Islet precursor cell (in vitro differentiated cells): ENCODE measurements around the gene PTPN4.
A peak's percentile ranks its signal among the peaks of the same experiment; 100 is the strongest.

Source experiments
- DNase-seq: peaks from one replicate; pipeline ENCODE4 v3.0.0-alpha.2; 2018

The PTPN4 gene

DNA sequence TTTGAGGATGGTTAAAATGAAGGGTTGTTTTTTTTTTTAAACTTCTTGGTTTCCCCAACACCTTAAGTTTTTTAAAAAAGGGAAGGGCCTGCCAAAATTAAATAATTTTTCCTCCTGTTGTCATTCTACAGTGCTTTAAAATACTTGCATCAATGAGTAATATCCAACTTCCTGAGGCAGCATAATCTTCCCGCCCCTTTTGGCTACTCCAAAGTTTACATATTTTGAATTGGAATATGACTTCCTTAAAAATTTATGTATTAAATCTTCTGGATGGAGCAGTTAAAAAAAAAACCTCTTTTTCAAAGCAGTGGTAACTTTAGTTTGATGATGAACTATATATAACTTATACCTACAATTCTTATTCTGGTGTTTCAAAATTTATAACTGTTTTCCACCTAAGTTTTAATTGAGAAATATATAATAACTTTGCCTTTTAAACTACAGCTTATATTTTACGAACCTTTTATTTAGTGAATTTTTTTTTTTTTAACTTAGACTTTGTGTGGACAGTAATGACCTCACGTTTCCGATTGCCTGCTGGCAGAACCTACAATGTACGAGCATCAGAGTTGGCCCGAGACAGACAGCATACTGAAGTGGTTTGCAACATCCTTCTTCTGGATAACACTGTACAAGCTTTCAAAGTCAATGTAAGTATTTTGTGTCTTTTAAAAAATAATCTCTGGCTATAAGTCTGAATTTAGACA, 49.8 kb downstream of the PTPN4 start:
- DNase-seq: no peak

DNA sequence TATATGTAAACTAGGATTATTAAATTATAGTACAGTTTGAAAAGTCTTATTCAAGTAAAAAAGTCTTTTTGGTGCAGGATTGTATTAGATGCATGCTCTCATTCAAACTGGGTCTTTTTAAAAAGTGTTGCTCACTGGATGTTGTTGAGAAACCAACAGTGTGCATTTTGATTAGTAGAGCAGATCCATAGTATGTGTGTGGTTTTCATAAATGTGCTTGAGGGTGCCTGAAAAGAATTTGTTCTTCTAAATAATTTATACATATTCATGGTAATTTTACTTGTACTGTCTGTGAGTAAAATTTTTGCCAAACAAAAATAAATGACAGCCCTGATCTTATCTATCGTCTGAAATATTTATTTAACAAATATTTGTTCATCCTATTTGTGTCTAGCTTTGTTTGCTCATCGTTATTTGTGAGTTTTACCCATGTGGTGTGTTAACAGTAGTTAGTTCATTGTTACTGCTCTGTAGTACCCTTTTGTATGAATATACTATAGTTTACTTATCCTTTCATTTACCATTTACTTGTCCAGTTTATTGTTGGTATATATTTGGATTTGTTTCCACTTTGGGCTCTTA, 50.4 kb downstream of the PTPN4 start:
- DNase-seq: no peak

DNA sequence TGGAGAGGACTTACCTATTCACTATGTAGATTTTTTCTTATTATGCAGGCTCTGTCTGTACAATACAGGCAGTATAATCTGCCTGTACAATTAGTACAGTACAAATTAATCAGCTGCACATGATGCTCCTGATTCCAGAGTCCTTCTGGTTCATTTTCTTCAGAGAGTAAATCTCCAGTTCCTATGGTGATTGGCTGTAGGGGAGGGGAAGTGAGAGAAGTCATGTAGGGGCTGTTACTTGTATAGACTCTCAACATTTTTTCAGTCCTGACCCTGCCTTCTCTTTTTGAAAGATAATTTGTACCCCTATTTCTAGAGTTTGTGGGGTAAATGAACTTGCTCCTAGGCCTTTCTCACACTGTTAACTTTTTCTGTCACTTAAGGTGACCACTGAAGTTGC, 54.5 kb downstream of the PTPN4 start:
- no peak for DNase-seq

DNA sequence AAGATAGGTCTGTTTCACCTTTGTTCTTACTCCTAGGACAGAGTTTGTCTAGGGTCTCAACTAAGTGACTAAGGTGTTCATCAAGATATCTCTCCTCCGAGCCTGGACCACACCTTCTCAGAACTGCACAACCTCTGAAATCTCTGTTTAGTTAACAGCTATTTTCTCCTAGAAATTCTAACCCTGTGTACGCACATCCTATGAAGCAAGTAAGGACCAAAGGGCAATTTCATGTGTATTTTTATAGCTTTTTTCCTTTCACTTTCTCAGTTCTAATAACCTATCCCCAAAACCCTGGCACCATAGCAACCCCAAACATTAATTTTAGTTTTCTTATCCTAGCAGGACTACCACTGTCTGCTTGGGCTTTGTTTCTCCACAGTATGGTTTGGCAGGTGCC, 59.1 kb downstream of the PTPN4 start:
- DNase-seq: no peak

DNA sequence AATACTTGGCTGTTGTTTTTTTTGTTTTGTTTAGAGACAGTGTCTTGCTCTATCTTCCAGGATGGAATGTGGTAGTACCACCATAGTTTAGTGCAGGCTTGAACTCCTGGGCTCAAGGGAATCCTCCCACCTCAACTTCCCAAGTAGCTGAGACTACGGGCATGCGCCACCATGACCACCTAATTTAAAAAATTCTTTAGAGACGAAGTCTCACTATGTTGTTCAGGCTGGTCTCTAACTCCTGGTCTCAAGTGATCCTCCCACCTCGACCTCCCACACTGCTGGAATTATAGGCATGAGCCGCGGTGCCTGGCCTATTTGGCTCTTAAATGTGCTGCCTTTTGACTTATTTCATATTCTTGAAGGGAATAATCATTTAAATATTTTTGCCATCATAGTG, 60.1 kb downstream of the PTPN4 start:
- DNase-seq: no peak

DNA sequence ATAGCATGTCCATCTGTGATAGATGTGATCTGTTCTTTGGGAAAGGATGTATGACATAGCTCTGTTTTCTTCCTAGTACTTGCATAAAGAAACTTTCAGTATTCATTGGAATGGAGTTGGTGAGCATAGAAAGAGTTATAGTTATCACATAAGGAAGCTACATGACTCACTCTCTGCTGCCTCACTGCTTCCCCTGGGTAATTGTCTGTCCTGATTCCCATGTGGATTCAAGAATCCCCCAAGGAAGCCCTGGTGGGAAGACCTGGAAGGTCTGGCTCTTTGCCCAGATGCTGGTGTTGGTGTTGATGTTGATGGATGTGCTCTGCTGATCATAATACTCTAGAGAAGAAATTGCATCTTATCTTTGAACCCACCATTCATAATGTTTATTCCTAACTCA, 60.6 kb downstream of the PTPN4 start:
- DNase-seq: no peak

DNA sequence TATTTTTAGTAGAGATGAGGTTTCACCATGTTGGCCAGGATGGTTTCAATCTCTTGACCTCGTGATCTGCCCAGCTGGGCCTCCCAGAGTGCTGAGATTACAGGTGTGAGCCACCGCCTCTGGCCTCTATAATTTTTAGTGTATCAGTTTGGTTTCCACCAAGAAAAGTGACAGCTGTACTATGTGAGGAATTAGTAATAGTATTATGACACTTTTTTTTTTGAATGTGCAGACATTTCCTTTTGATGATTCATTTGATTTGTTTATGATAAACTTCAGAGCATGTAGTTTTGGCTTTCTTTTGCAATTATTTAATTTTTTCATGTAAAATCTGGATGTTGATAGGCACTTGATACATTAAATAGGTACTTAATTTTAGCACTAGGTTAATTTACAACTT, 61.5 kb downstream of the PTPN4 start:
- DNase-seq: no peak

DNA sequence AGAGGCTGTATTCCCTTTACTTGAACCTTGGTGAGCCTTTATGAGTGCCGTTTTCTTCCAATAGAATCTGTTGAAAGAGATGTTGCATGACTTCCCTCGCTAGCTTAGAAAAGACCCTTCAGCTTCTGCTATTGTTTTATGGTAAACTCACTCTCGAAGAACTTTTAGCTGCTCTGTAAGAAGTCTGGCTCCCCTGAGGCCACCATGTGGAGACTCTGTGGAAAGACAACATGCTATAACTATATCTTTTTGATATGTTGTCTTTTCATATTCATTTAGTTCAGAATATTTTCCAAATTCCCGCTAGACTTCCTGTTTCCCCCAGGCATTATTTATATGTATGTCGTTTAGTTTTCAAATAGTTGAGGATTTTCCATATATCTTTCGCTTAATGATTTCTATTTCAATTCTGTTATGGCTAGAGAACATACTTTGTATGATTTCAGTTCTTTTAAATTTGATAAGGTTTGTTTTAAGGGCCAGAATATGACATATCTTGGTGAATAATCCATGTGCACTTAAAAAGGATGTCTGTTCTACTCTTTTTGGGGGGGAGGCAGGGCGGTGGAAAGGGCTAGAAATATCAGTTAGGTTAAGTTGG, 64.1 kb downstream of the PTPN4 start:
- DNase-seq: no peak

DNA sequence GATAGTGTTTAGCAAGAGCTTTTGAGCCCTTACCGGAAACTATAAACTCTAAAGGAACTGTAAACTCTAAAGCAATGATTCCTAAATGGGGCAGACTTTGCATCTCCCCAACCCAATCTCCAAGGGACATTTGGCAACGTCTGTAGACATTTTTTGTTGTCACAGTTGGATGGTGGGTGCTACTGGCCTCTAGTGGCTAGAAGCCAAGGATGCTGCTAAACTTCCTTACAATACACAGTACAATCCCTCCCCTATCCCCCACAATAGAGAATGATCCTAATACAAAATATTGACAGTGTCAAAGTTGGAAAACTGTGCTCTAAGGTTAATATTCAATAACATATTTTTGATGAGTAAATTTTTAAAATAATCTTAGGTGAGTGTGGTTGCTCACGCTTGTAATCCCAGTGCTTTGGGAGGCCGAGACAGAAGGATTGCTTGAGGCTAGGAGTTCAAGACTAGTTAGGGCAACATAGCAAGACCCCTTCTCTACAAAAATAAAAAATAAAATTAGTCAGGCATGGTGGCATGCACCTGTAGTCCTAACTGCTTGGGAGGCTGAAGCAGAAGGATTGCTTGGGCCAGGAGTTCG, 66.7 kb downstream of the PTPN4 start:
- peak; percentile 64 for DNase-seq

DNA sequence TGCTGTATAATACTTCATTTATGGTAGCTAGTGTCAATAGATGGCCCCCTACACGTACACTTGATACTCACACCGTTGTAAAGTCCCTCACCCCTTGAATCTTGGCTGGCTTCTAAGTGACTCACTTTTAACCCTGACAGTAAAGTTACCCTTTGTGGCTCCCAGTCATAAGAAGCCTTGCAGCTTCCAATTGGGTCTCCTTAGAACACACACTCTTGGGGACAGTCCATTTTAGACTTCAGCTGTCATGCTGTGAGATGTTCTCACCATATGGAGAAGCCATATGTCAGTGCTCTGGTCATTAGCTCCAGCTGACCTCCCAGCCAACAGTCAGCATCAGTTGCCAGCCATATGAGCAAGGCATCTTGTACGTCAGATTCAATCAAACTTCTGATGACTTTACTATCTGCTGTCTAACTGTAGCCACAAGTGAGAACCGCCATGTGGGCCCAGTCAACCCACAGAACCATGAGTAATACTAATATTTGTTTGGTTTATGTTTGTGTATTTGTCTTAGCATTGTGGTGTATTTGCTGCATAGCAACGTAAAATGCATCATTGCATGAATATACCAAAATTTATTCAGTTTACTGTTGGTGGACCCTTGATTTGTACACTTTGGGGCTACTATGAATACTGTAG, 68.3 kb downstream of the PTPN4 start:
- DNase-seq: no peak

DNA sequence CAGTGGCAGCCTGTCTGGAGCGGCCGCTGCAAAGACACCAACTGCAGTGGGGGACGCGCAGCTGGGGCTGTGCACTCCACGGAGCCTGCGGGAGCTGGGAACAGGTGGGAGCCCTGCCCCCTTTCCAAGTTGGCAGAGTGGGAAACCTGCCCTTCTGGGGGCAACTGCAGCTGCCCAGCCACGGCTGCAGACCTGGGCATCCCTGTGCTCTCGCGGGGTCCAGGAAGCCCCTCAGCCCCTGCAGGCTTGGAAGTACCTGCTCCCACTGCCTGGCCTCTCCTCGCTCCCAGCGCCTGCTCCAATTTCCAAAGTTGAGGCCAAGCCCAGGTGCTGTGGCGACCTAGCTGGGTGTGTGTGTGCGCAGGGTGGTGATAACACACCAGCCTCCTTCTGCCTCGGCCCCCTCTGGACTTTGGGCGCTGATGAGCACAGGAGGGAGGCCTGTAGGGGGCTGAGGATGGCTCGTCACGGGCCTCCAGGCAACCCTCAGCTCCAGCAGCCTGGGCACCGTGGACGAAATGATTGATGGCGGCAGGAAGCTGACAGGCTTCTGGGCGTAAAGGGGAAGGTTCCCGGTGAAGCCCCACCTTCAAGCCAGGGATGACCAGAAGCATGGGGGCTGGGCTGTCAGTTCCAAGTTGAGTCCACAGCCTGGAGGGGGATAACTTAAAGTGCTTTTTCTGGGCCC, 76.9 kb downstream of the PTPN4 start:
- no peak for DNase-seq

DNA sequence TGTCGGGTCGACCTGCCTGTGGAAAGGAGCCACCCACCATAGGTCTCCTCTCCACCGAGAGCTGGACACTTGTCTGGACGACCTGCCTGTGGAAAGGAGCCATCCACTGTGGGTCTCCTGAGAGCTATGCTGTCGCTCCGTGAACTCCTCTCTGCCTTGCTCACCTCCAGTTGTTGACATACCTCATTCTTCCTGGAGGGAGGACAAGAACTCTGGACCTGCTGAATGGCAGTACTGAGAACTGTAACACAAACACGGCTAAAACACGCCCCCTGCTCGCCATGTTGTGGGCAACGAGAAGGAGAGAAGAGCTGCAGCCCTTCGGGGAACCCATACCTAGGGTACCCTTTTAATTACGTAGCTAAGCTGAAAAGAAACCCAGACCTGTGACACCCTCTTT, 77.6 kb downstream of the PTPN4 start:
- DNase-seq: no peak

DNA sequence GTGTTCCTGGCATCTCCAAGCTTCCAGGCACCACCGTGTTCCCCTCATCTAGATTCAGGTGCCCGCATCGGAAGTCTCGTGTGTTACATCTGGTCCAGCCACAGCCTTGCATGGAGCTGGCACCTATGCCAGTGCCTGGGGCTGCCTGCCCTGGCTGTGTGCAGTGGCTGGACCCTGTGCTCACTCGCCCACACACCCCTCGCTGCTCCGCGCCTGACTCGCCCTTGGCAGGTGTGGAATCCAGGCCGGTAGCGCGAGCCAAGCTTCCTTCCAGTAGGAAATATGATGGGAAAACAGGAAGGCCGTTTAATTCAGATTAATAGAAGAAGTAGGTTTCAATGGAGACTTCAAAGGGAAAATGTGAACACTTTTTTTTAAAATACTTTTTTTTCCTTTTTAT, 78.0 kb downstream of the PTPN4 start:
- DNase-seq: no peak

DNA sequence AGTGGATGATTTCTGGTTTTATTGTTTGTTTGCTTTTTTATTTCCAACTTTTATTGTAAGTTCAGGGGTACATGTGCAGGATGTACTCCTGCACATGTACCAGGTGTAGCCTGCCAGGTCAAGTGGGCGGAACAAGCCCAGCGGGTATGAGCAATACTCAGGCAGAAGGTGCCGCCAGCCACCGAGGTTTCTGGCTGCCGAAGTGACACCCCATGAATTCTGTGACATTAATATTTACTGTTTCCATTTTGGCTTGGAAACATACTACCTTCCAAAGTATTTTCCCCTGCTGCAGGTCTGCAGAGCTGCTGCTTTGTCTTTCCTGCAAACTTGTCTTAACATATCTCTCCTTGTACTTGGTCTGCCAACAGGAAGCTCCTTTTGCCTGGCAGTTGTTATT, 78.5 kb downstream of the PTPN4 start:
- DNase-seq: no peak

DNA sequence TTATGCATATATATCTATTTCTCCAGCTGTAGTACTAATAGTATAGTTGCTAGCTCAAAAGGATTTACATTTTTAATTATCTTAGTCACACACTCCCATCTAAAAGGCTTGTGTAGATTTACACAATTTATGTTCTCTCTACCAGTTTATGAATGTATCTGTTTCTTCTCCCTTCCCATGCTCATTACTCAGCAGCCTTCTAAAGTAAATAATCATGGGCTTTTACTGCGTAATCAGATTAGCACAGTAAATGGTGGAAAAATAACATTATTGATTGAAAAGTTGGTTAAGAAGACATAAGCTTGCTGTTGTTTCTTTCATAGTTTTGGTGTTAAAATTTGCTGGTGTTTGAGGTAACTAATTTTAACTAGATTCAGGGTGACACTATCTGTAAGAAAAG, 81.8 kb downstream of the PTPN4 start:
- no peak for DNase-seq

DNA sequence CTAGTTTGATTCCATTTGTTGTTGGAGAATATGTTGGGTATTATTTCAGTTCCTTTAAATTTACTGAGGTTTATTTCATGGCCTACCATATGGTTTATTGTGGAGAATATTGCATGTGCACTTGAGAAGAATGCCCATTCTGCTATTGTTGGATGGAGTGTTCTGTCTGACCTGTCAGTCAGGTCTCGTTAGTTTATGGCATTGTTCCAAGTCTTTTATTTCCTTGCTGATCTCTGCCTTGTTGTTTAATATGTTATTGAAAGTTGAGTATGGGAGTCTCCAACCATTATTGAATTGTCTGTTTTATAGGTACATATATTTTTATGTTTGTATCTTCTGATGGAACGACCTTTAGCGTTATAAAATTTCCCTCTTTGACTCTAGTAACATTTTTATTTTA, 86.3 kb downstream of the PTPN4 start:
- no peak for DNase-seq

DNA sequence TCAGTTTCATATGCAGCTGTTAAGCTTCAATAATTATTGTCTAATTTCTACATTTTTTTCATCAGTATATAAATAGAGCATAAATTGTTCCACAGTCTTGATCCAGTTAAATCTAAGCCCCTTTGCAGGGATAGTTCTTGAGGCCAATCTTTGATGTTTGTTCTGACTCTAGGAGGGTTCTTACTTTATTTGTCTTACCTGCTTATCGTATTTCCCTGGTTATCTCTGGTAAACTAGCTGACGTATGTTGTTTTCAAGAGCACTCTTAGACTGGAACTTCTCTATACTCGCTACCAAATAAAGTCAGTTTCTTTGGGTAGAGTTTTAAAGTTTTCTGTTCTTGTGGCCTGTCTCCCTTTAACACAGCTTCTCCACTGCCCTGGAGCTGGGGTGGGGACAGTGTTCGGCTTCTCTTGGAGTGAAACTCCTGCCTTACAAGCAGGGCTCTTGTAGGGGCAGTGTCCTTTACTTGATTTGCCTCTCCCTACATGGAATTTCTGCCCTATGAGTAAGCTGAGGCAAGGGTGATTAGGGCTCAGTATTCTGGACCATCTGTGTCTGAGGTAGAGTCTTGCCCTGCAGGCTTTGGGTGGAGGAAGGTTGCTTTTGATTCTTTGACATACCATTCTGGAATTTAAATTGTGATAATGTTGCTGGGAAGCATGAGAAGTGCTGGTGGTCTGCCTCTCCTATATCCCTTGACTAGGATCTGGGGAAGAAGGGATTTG, 90.3 kb downstream of the PTPN4 start:
- DNase-seq: peak; percentile 80

DNA sequence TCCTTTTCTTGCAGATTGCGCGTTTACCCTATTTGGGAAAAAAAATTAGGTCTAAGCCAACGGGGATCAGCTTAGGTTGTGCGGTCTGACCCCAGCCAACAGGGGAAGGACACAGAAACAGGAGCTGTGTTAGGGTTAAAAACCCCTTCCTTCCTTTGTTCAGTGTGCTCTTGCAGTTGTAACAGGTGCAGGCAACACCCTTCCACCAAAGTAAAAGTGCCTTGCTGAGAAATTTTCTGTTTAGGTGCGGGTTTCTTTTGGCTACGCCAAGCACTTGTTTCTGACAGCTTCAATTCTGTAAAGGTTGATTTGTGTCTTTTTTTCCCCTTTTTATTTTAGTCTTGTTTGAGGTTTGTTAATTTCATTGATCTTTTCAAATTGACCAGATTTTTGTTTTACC, 92.5 kb downstream of the PTPN4 start:
- DNase-seq: no peak

DNA sequence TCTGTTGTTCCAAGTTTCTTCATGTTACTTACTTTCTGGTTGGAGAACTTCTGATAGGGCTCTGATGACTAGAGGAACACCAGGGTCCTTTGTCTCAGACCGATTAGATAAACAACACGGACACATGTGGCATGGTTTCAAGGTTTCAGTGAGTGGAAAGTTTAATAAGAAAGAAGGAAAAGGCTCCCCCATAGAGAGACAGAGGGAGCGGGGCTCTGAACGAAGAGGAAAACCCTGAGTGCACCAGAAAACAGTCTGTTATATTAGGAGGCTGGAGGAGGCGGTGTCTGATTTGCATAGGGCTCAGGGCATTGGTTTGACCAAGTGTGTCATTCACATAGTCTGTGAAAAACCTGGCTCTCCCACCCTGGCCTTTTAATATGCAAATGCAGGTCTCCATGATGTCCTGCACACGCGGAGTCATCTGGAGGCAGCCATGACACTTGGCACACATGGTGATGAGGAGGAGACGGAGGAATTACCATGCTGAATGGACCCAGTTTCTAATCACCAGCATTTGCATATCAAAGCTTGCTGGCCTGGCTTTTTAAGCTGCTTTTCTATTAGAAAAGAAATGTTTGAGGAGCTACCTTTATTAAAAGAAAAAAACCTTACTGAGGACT, 94.2 kb downstream of the PTPN4 start:
- DNase-seq: no peak

DNA sequence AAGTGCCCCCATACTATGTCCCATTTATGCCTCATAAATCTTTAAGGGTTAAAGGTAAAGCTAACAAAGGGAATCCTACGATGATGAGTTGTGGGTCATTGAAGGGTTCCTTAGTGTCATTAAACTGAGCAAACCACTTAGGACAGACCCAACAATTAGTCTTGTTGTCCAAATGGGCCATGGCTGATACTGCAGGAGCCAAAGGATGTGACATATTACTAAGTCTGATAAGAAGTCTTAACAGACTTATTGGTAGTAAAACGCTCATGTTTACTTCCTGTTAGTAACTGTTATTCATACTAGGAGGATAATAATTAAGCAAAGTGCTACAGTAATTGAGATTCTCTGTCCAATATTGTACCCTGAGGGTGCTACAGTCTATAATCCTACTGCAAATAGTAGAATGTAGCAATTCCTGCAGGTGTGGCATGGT, 96.8 kb downstream of the PTPN4 start:
- DNase-seq: no peak

DNA sequence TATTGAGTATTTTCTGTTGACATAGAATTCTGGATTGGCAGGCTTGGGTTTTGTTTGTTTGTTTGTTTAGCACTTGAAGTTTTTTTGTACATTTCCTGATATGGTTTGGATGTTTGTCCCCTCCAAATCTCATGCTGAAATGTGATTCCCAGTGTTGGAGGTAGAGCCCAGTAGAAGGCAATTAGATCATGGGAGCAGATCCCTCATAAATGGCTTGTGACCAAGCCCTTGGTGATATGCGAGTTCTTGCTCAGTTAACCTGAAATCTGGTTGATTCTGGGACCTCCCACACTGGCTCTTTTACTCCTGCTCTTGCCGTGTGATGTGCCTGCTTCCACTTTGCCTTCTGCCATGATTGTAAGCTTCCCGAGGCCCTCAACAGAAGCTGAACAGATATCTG, 98.0 kb downstream of the PTPN4 start:
- DNase-seq: no peak

DNA sequence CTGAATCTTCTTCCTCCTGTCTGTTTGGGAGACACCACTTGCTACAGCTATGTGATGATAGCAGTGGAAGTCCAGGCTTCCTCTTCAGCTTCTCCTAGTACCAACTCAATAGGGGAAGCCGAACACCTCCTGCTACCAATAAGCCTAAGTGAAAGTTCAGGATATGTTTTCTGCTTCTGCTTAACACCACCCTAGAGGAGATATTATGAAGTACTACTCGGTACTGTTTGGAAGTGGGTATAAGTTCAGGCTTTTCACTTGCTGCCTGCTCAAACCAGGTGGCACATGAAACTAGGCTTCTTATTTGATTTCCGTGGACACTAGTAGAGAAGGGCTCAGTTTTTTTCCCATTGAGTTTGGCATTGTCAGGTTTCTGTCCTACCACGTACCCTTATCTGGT, 99.8 kb downstream of the PTPN4 start:
- no peak for DNase-seq
